ENCODE measurements around the gene GPR183. TPM values are rescaled to one million over a fixed set of nuclear protein-coding genes. Genes with fewer than 3 reads are reported as not detected.

GPR183 gene
- total and polyA plus RNA-seq, 12 donors = 0.94 to 15.0 (median 8.3) TPM

- no peaks in the 10 kb centered on the region for H3K27me3 ChIP-seq
- TF ChIP-seq POLR2A (IDR thresholded peaks at IDR 0.05) (no peak), CTCF (IDR thresholded peaks at IDR 0.05) (no peak)
- H3K4me1 ChIP-seq (replicated peaks in 1 of 2) = peaks cover 18 to 31% of the 10 kb centered on the region in 2 donors
- no peaks in the 10 kb centered on the region for H3K9me3 ChIP-seq (replicated peaks in 1 of 3)
- no peak overlapping the region for H3K4me3 ChIP-seq
- peak in 1 of 7 donors; percentile 25 for DNase-seq
- no peaks in the 10 kb centered on the region for H3K36me3 ChIP-seq (replicated peaks in 1 of 2)
- intact Hi-C loops (cut with DNase I) = no loop called here
- peak overlapping the region in 3 of 5 donors; percentile 34 to 70 (median 43) for H3K27ac ChIP-seq
- 69 to 74% (median 71%) methylated on average over 10 of the region's 10 CpGs for WGBS, 4 donors
Observed at GRCh38 chr13:99322297-99323103, 15.3 kb upstream of the GPR183 start.

GRCh38 chr13:99321709-99322108, 14.5 kb upstream of the GPR183 start:
- peak overlapping the region in 2 of 5 donors; percentile 24 to 70 for H3K27ac ChIP-seq
- H3K27me3 ChIP-seq = no peaks in the 10 kb centered on the region
- intact Hi-C loops (cut with DNase I) = no loop called here
- DNase-seq = no peak
- H3K4me1 ChIP-seq (replicated peaks in 1 of 2) = peaks cover 18 to 31% of the 10 kb centered on the region in 2 donors
- no peak overlapping the region for H3K4me3 ChIP-seq
- H3K9me3 ChIP-seq (replicated peaks in 1 of 3) = no peaks in the 10 kb centered on the region
- TF ChIP-seq POLR2A (IDR thresholded peaks at IDR 0.05) = no peak
- no peaks in the 10 kb centered on the region for H3K36me3 ChIP-seq (replicated peaks in 1 of 2)

- intact Hi-C loops (cut with DNase I) = no loop called here
- Histone ChIP-seq H3K9me3 (replicated peaks in 1 of 3) (no peaks in the 10 kb centered on the region), H3K4me1 (replicated peaks in 1 of 2) (peaks cover 18 to 31% of the 10 kb centered on the region in 2 donors), H3K4me3 (no peak overlapping the region), H3K36me3 (replicated peaks in 1 of 2) (no peaks in the 10 kb centered on the region), H3K27me3 (no peaks in the 10 kb centered on the region), H3K27ac (peak overlapping the region in 1 of 5 donors; percentile 24)
- WGBS, 4 donors = 51 to 61% (median 53%) methylated on average over 5 of the region's 5 CpGs
- TF ChIP-seq POLR2A (IDR thresholded peaks at IDR 0.05) (no peak), CTCF (IDR thresholded peaks at IDR 0.05) (no peak)
- peak in 2 of 7 donors; percentile 25 to 42 for DNase-seq
Observed at GRCh38 chr13:99320693-99321481, 13.7 kb upstream of the GPR183 start.

GRCh38 chr13:99316657-99317256, 9.6 kb upstream of the GPR183 start:
- intact Hi-C loops (cut with DNase I) = no loop called here
- H3K27ac ChIP-seq = no peak overlapping the region
- no peaks in the 10 kb centered on the region for H3K36me3 ChIP-seq (replicated peaks in 1 of 2)
- no peak overlapping the region for H3K4me3 ChIP-seq
- H3K27me3 ChIP-seq = no peaks in the 10 kb centered on the region
- no peak for TF ChIP-seq POLR2A (IDR thresholded peaks at IDR 0.05)
- TF ChIP-seq CTCF (IDR thresholded peaks at IDR 0.05) = no peak
- H3K4me1 ChIP-seq (replicated peaks in 1 of 2) = peaks cover 23 to 31% of the 10 kb centered on the region in 2 donors
- 85 to 92% (median 88%) methylated on average over 6 of the region's 6 CpGs for WGBS, 4 donors
- no peaks in the 10 kb centered on the region for H3K9me3 ChIP-seq (replicated peaks in 1 of 3)
- DNase-seq = no peak

Data from adrenal gland (tissue), 12 donors.